ENCODE results near the gene RBM15.

GRCh38 chr1:110328700-110329099 lies 10.5 kb upstream of the RBM15 start:
- no peak for TF ChIP-seq PATZ1 (CRISPR knock-in tag; IDR thresholded peaks at IDR 0.05; ENCODE audit: borderline replicate concordance)
- TF ChIP-seq OSR1 (CRISPR knock-in tag; IDR thresholded peaks at IDR 0.05): no peak
- TF ChIP-seq TSHZ2 (CRISPR knock-in tag; IDR thresholded peaks at IDR 0.05): no peak
- no peak for TF ChIP-seq CSDC2 (CRISPR knock-in tag; IDR thresholded peaks at IDR 0.05)
- TF ChIP-seq SNAI2 (CRISPR knock-in tag; IDR thresholded peaks at IDR 0.05): no peak
- no peak for TF ChIP-seq GLIS3 (CRISPR knock-in tag; IDR thresholded peaks at IDR 0.05)
- TF ChIP-seq ZFP3 (CRISPR knock-in tag; IDR thresholded peaks at IDR 0.05): no peak
- no peak for TF ChIP-seq PPARA (CRISPR knock-in tag; IDR thresholded peaks at IDR 0.05; ENCODE audit: borderline replicate concordance)
- no peak for TF ChIP-seq ZNF565 (CRISPR knock-in tag; conservative IDR thresholded peaks at IDR 0.05; ENCODE audit: low read depth)
- TF ChIP-seq ARNTL (CRISPR knock-in tag; IDR thresholded peaks at IDR 0.05; ENCODE audit: borderline replicate concordance, low read depth): no peak
- TF ChIP-seq CREB5 (CRISPR knock-in tag; IDR thresholded peaks at IDR 0.05; ENCODE audit: low read depth): no peak
- no peak for TF ChIP-seq CSRNP3 (CRISPR knock-in tag; IDR thresholded peaks at IDR 0.05)

All from SK-N-SH treated with all-trans-retinoic acid at 6 μM for 48 hours (cell line).